NCI-H460 (cell line): ENCODE measurements around the gene EHMT1. TPM values are rescaled to one million over a fixed set of nuclear protein-coding genes. Genes with fewer than 3 reads are reported as not detected.

ENCODE experiments used
- DNase-seq: peaks from one replicate; pipeline ENCODE4 v3.0.0-alpha.2; 2016; ENCODE audit warnings: low read depth; ENCODE audit errors: extremely low read depth
- polyA plus RNA-seq: library from polyadenylated mRNA; depleted of rRNA; stranded (reverse); fragments of >200 nt; gene quantifications from 2 replicates; pipeline ENCODE4 v1.2.3, GENCODE V29; 2014; cell fraction: nucleus; rRNA removed
- total RNA-seq: library from RNA; depleted of rRNA; stranded (reverse); fragments of >200 nt; shearing (Covaris generic); gene quantifications from 2 replicates; pipeline ENCODE4 v1.2.3, GENCODE V29; 2014; rRNA removed

Gene EHMT1
- 33.8 and 44.7 TPM in 2 replicates for total RNA-seq
- polyA plus RNA-seq: 46.4 and 60.3 TPM in 2 replicates

GRCh38 chr9:137618105-137619067 is at the start of gene EHMT1:
Gene EHMT1 (plus strand): TSS chr9:137619005. CDS start chr9:137619029, 24 bp downstream.
- peak; percentile 86 for DNase-seq

GRCh38 chr9:137569609-137570203 is 49.1 kb upstream of the EHMT1 start:
- no peak for DNase-seq

GRCh38 chr9:137570566-137570965 is 48.2 kb upstream of the EHMT1 start:
- DNase-seq: no peak

- no peak for DNase-seq
Measured at GRCh38 chr9:137574192-137574591, 44.6 kb upstream of the EHMT1 start.

- no peak for DNase-seq
Measured at GRCh38 chr9:137575364-137575715, 43.5 kb upstream of the EHMT1 start.

GRCh38 chr9:137575716-137576411 is 42.9 kb upstream of the EHMT1 start:
- DNase-seq: no peak

- peak; percentile 88 for DNase-seq
Measured at GRCh38 chr9:137578518-137579258, 40.1 kb upstream of the EHMT1 start, which contains the start of gene DPH7. Gene DPH7 (minus strand): TSS chr9:137578925. CDS start chr9:137578777, 148 bp downstream.

GRCh38 chr9:137579259-137579604 is 39.6 kb upstream of the EHMT1 start:
- no peak for DNase-seq

- no peak for DNase-seq
Measured at GRCh38 chr9:137580209-137580953, 38.4 kb upstream of the EHMT1 start.

- no peak for DNase-seq
Measured at GRCh38 chr9:137580954-137581322, 37.9 kb upstream of the EHMT1 start.

- DNase-seq: no peak
Measured at GRCh38 chr9:137581361-137582285, 37.2 kb upstream of the EHMT1 start.

GRCh38 chr9:137582286-137582860 is 36.4 kb upstream of the EHMT1 start:
- peak; percentile 41 for DNase-seq

- no peak for DNase-seq
Measured at GRCh38 chr9:137583347-137583746, 35.5 kb upstream of the EHMT1 start.

GRCh38 chr9:137583957-137584356 is 34.8 kb upstream of the EHMT1 start:
- no peak for DNase-seq

- DNase-seq: no peak
Measured at GRCh38 chr9:137586854-137587253, 32.0 kb upstream of the EHMT1 start.

GRCh38 chr9:137588311-137588710 is 30.5 kb upstream of the EHMT1 start:
- DNase-seq: no peak

- no peak for DNase-seq
Measured at GRCh38 chr9:137588891-137589290, 29.9 kb upstream of the EHMT1 start.

- DNase-seq: no peak
Measured at GRCh38 chr9:137589441-137590122, 29.2 kb upstream of the EHMT1 start.
